Measurements from ENCODE around the gene CORO6.

GRCh38 chr17:29653995-29654714 is 31.4 kb upstream of the CORO6 start:
- TF ChIP-seq EZH2phosphoT487 (IDR thresholded peaks at IDR 0.05; ENCODE audit: insufficient read depth, low read depth) (no peak), EZH2 (IDR thresholded peaks at IDR 0.05; ENCODE audit: insufficient read depth, poor library complexity, severe bottlenecking) (no peak)

All from GM23248 (cell line).